AG10803 (cell line): ENCODE measurements around the gene RFWD3.

ENCODE experiments used
- DNase-seq: peaks from one replicate; pipeline ENCODE4 v3.0.0; 2010; ENCODE audit warnings: low read depth
- H3K4me3 ChIP-seq: 2 replicates; pipeline ENCODE4 v1.5.1; 2011; ENCODE audit warnings: mild to moderate bottlenecking, low read length, control low read depth
- CTCF ChIP-seq: conservative IDR thresholded peaks from 2 replicates; pipeline ENCODE4 v1.5.1; 2011; ENCODE audit warnings: mild to moderate bottlenecking, low read length, control low read depth, inconsistent platforms

Gene RFWD3

GRCh38 chr16:74580833-74581232, 85.8 kb downstream of the RFWD3 start:
- peak; percentile 8 for DNase-seq
- no peak overlapping the region for H3K4me3 ChIP-seq
- TF ChIP-seq CTCF = no peak

- no peak overlapping the region for H3K4me3 ChIP-seq
- DNase-seq = no peak
- TF ChIP-seq CTCF = no peak
These were observed 87.8 kb downstream of the RFWD3 start for GRCh38 chr16:74578838-74579237.

GRCh38 chr16:74578433-74578832, 88.2 kb downstream of the RFWD3 start:
- H3K4me3 ChIP-seq = no peak overlapping the region
- no peak for DNase-seq
- TF ChIP-seq CTCF = no peak

GRCh38 chr16:74577882-74578366, 88.8 kb downstream of the RFWD3 start:
- no peak overlapping the region for H3K4me3 ChIP-seq
- no peak for TF ChIP-seq CTCF
- peak; percentile 61 for DNase-seq

- DNase-seq = no peak
These were observed 90.7 kb downstream of the RFWD3 start for GRCh38 chr16:74575807-74576643.

GRCh38 chr16:74575175-74575806, 91.4 kb downstream of the RFWD3 start:
- H3K4me3 ChIP-seq = no peak overlapping the region
- DNase-seq = no peak
- TF ChIP-seq CTCF = no peak

More at GRCh38 chr16:74575807-74576643, 90.7 kb downstream of the RFWD3 start:
- no peak for TF ChIP-seq CTCF
- no peak overlapping the region for H3K4me3 ChIP-seq

GRCh38 chr16:74574146-74574545, 92.5 kb downstream of the RFWD3 start:
- DNase-seq = no peak
- TF ChIP-seq CTCF = no peak
- no peak overlapping the region for H3K4me3 ChIP-seq
